HepG2 (cell line): ENCODE measurements around the gene SLC38A3. TPM values are rescaled to one million over a fixed set of nuclear protein-coding genes. Genes with fewer than 3 reads are reported as not detected.

Source experiments
- BRD4 ChIP-seq: sonication (generic); formaldehyde crosslinking; IDR thresholded peaks from 2 replicates; pipeline ENCODE4 v1.4.0; 2020; ENCODE audit warnings: missing genetic modification reagents
- ETV5 ChIP-seq: IDR thresholded peaks from 2 replicates; pipeline ENCODE4 v1.6.1; 2018; ENCODE audit warnings: missing biosample characterization, missing genetic modification reagents, inconsistent platforms, borderline replicate concordance
- GATAD1 ChIP-seq: IDR thresholded peaks from 2 replicates; pipeline ENCODE4 v1.6.1; 2016; ENCODE audit warnings: missing genetic modification reagents, missing compliant biosample characterization
- GMEB2 ChIP-seq: IDR thresholded peaks from 2 replicates; pipeline ENCODE4 v1.6.1; 2016; ENCODE audit warnings: missing biosample characterization, missing genetic modification reagents, low read depth
- LRRFIP1 ChIP-seq: sonication (generic); formaldehyde crosslinking; conservative IDR thresholded peaks from 2 replicates; pipeline ENCODE4 v1.4.0; 2020; ENCODE audit warnings: missing genetic modification reagents
- PITX1 ChIP-seq: sonication (generic); formaldehyde crosslinking; IDR thresholded peaks from 2 replicates; pipeline ENCODE4 v1.5.1; 2020; ENCODE audit warnings: mild to moderate bottlenecking, missing genetic modification reagents
- SMAD1 ChIP-seq: sonication (generic); formaldehyde crosslinking; IDR thresholded peaks from 2 replicates; pipeline ENCODE4 v1.4.0; 2020; ENCODE audit warnings: missing genetic modification reagents, low read depth, mild to moderate bottlenecking, borderline replicate concordance
- SP5 ChIP-seq: IDR thresholded peaks from 2 replicates; pipeline ENCODE4 v1.6.1; 2016; ENCODE audit warnings: low read depth, borderline replicate concordance
- TFDP2 ChIP-seq: sonication (generic); formaldehyde crosslinking; IDR thresholded peaks from 2 replicates; pipeline ENCODE4 v1.4.0; 2020; ENCODE audit warnings: missing genetic modification reagents
- ZBTB33 ChIP-seq: sonication (generic); formaldehyde crosslinking; IDR thresholded peaks from 2 replicates; pipeline ENCODE4 v1.4.0; 2020; ENCODE audit warnings: missing genetic modification reagents
- ZNF207 ChIP-seq: fragments of 450-650 bp; IDR thresholded peaks from 2 replicates; pipeline ENCODE4 v1.6.1; 2016; ENCODE audit warnings: antibody characterized with exemption, borderline replicate concordance
- ZNF44 ChIP-seq: sonication (generic); formaldehyde crosslinking; IDR thresholded peaks from 2 replicates; pipeline ENCODE4 v1.5.1; 2020; ENCODE audit warnings: mild to moderate bottlenecking, missing genetic modification reagents
- polyA plus RNA-seq, 8 experiments: library from polyadenylated mRNA; depleted of rRNA in 3 of 8; stranded (reverse) in 7 of 8; unstranded in 1 of 8; fragments of >200 nt; fragmentation: Illumina TruSeq in 4 of 8; extraction: Trizol in 4 of 8; gene quantifications; 2 replicates each; pipeline versions ENCODE4 v1.2.1 to v1.2.3, GENCODE V29; 2011 to 2016; ENCODE audit warnings: low read depth in 4 of 8, missing spikeins in 1 of 8, mixed read lengths in 1 of 8; ENCODE audit not compliant: insufficient read depth in 1 of 8
- total RNA-seq, 5 experiments: library from RNA; depleted of rRNA; stranded (reverse); fragments of >200 nt; fragmentation: Illumina TruSeq; extraction: Trizol; gene quantifications; 2 replicates each; pipeline ENCODE4 v1.2.3, GENCODE V29; 2016; ENCODE audit warnings: low read depth in 1 of 5
- TF ChIP-seq, protein P1 (sequence below): IDR thresholded peaks from 2 replicates; pipeline ENCODE4 v1.4.0; 2020; ENCODE audit warnings: mild to moderate bottlenecking, missing genetic modification reagents
- TF ChIP-seq, protein P2 (sequence below): sonication (generic); formaldehyde crosslinking; IDR thresholded peaks from 2 replicates; pipeline ENCODE4 v1.5.1; 2020; ENCODE audit warnings: missing genetic modification reagents, mild to moderate bottlenecking, borderline replicate concordance
- TF ChIP-seq, protein P3 (sequence below): sonication (generic); formaldehyde crosslinking; IDR thresholded peaks from 2 replicates; pipeline ENCODE4 v1.8.0; 2022; ENCODE audit warnings: mild to moderate bottlenecking, missing genetic modification reagents, moderate library complexity

The SLC38A3 gene
- total and polyA plus RNA-seq, 2 of the 13 experiments (the other 11 are each of a cell fraction or from before 2014, with no cell fraction given) = 29.8 to 164 TPM

GRCh38 chr3:50170689-50171088 is 34.4 kb upstream of the SLC38A3 start (continued):
- TF ChIP-seq, protein P1, sequence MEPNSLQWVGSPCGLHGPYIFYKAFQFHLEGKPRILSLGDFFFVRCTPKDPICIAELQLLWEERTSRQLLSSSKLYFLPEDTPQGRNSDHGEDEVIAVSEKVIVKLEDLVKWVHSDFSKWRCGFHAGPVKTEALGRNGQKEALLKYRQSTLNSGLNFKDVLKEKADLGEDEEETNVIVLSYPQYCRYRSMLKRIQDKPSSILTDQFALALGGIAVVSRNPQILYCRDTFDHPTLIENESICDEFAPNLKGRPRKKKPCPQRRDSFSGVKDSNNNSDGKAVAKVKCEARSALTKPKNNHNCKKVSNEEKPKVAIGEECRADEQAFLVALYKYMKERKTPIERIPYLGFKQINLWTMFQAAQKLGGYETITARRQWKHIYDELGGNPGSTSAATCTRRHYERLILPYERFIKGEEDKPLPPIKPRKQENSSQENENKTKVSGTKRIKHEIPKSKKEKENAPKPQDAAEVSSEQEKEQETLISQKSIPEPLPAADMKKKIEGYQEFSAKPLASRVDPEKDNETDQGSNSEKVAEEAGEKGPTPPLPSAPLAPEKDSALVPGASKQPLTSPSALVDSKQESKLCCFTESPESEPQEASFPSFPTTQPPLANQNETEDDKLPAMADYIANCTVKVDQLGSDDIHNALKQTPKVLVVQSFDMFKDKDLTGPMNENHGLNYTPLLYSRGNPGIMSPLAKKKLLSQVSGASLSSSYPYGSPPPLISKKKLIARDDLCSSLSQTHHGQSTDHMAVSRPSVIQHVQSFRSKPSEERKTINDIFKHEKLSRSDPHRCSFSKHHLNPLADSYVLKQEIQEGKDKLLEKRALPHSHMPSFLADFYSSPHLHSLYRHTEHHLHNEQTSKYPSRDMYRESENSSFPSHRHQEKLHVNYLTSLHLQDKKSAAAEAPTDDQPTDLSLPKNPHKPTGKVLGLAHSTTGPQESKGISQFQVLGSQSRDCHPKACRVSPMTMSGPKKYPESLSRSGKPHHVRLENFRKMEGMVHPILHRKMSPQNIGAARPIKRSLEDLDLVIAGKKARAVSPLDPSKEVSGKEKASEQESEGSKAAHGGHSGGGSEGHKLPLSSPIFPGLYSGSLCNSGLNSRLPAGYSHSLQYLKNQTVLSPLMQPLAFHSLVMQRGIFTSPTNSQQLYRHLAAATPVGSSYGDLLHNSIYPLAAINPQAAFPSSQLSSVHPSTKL (CRISPR knock-in tag) = peak; percentile 18; the same call in 1 of the 2 replicates
- TF ChIP-seq PITX1 (0 out of 2 replicates have a peak, but pooled peaks have one; percentile 19), LRRFIP1 (CRISPR knock-in tag) (no peak), ZNF207 (no peak), BRD4 (0 out of 2 replicates have a peak, but pooled peaks have one; percentile 34), SMAD1 (CRISPR knock-in tag) (no peak), ETV5 (CRISPR knock-in tag) (peak; percentile 50; the same call in 1 of the 2 replicates), SP5 (CRISPR knock-in tag) (peak; percentile 35; the same call in 1 of the 2 replicates), GATAD1 (CRISPR knock-in tag) (no peak), GMEB2 (CRISPR knock-in tag) (no peak), ZBTB33 (peak; percentile 92), TFDP2 (CRISPR knock-in tag) (no peak), ZNF44 (CRISPR knock-in tag) (no peak)
- TF ChIP-seq, protein P2, sequence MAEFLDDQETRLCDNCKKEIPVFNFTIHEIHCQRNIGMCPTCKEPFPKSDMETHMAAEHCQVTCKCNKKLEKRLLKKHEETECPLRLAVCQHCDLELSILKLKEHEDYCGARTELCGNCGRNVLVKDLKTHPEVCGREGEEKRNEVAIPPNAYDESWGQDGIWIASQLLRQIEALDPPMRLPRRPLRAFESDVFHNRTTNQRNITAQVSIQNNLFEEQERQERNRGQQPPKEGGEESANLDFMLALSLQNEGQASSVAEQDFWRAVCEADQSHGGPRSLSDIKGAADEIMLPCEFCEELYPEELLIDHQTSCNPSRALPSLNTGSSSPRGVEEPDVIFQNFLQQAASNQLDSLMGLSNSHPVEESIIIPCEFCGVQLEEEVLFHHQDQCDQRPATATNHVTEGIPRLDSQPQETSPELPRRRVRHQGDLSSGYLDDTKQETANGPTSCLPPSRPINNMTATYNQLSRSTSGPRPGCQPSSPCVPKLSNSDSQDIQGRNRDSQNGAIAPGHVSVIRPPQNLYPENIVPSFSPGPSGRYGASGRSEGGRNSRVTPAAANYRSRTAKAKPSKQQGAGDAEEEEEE (CRISPR knock-in tag) = no peak
- TF ChIP-seq, protein P3, sequence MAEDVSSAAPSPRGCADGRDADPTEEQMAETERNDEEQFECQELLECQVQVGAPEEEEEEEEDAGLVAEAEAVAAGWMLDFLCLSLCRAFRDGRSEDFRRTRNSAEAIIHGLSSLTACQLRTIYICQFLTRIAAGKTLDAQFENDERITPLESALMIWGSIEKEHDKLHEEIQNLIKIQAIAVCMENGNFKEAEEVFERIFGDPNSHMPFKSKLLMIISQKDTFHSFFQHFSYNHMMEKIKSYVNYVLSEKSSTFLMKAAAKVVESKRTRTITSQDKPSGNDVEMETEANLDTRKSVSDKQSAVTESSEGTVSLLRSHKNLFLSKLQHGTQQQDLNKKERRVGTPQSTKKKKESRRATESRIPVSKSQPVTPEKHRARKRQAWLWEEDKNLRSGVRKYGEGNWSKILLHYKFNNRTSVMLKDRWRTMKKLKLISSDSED (CRISPR knock-in tag) = no peak
